Testis (tissue), 3 donors: ENCODE results near the gene FAM83C. TPM values are rescaled to one million over a fixed set of nuclear protein-coding genes. Genes with fewer than 3 reads are reported as not detected.

Source experiments
- DNase-seq: peaks from one replicate; pipeline ENCODE4 v3.0.0-alpha.2; 2019
- H3K27ac ChIP-seq, 2 donors: fragments of 200-600 bp; sonication (generic); one replicate each; pipeline ENCODE4 v1.5.1; 2019
- H3K27me3 ChIP-seq: fragments of 200-600 bp; sonication (generic); one replicate; pipeline ENCODE4 v1.5.1; 2019
- H3K36me3 ChIP-seq: fragments of 200-600 bp; sonication (generic); one replicate; pipeline ENCODE4 v1.5.1; 2017; ENCODE audit warnings: low read depth; ENCODE audit errors: missing control alignments
- H3K4me1 ChIP-seq: fragments of 200-600 bp; sonication (generic); one replicate; pipeline ENCODE4 v1.5.1; 2019
- H3K4me3 ChIP-seq, 2 donors: fragments of 200-600 bp; sonication (generic); one replicate each; pipeline ENCODE4 v1.5.1; 2017 to 2019
- H3K9me3 ChIP-seq: fragments of 200-600 bp; sonication (generic); one replicate; pipeline ENCODE4 v1.5.1; 2017
- POLR2A ChIP-seq: fragments of 450-650 bp; IDR thresholded peaks from one replicate; pipeline ENCODE4 v1.6.1; 2017; ENCODE audit warnings: antibody characterized with exemption, mild to moderate bottlenecking, moderate library complexity
- WGBS, 2 donors: methylation state at CpG; one replicate each; pipeline ENCODE4 v1.1.5; 2018; 5-methylcytosine and 5-hydroxymethylcytosine counted together
- intact Hi-C: fragments of 100-400 bp; cut with DNase I; formaldehyde crosslinking; loops from one replicate; pipeline ENCODE4 v1.15.1; 2023; ENCODE audit warnings: low total_unique reads
- polyA plus RNA-seq: library from polyadenylated mRNA; stranded (reverse); fragments of 350-450 nt; fragmentation: Illumina TruSeq; extraction: RNeasy Lipid Tissue Mini Kit (QIAGEN cat#74804); gene quantifications from one replicate; pipeline ENCODE4 v1.2.3, GENCODE V29; 2014; ENCODE audit warnings: low read depth, low replicate concordance; ENCODE audit not compliant: insufficient read depth
- total RNA-seq, 2 donors: library from RNA; depleted of rRNA; stranded (reverse); fragments of >200 nt; gene quantifications; one replicate each; pipeline ENCODE4 v1.2.3, GENCODE V29; 2016
- TF ChIP-seq, protein P1 (sequence below), 3 experiments: fragments of 450-650 bp in 2 of 3; fragments of 200-600 bp in 1 of 3; sonication (generic) in 1 of 3; IDR thresholded peaks; one replicate each; pipeline ENCODE4 v1.5.1; 2016 to 2019; ENCODE audit warnings: antibody characterized with exemption in 3 of 3, mild to moderate bottlenecking in 2 of 3, moderate library complexity in 1 of 3

FAM83C gene
- total and polyA plus RNA-seq, 3 donors from 2014 or later, result 0.39 to 0.96 (median 0.43) TPM

DNA sequence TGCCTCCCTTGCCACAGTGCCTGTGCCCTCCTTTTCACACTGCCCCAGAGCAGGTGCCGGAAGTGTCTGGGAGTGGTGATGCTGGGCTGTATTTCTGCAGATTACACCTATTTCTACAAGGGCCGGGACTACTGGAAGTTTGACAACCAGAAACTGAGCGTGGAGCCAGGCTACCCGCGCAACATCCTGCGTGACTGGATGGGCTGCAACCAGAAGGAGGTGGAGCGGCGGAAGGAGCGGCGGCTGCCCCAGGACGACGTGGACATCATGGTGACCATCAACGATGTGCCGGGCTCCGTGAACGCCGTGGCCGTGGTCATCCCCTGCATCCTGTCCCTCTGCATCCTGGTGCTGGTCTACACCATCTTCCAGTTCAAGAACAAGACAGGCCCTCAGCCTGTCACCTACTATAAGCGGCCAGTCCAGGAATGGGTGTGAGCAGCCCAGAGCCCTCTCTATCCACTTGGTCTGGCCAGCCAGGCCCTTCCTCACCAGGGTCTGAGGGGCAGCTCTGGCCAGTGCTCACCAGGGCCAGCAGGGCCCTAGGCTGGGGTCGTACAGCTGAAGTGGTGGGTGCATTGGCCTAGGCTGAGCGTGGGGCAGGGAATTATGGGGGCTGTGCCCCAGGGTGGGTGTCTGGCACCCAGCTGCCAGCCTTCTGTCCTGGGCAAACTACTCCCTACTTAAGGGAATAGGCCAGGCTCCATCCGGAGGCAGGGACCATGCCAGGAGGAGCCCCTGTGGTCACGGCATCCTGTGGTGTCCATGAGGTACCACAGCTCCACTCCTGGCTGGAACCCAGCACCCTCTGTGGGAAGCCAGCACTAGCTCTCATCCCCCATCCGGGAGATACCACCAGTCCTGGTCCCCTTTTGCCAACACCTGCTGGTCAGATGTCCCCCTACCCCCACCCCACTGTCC lies 17.8 kb downstream of the FAM83C start:
- H3K4me3 ChIP-seq, result no peak overlapping the region
- H3K27ac ChIP-seq, result no peak overlapping the region
- DNase-seq, result no peak
- H3K4me1 ChIP-seq, result peaks cover 12% of the 10 kb centered on the region
- intact Hi-C loops, result no loop called here
- no peaks in the 10 kb centered on the region for H3K36me3 ChIP-seq
- no peaks in the 10 kb centered on the region for H3K27me3 ChIP-seq
- TF ChIP-seq, protein P1, sequence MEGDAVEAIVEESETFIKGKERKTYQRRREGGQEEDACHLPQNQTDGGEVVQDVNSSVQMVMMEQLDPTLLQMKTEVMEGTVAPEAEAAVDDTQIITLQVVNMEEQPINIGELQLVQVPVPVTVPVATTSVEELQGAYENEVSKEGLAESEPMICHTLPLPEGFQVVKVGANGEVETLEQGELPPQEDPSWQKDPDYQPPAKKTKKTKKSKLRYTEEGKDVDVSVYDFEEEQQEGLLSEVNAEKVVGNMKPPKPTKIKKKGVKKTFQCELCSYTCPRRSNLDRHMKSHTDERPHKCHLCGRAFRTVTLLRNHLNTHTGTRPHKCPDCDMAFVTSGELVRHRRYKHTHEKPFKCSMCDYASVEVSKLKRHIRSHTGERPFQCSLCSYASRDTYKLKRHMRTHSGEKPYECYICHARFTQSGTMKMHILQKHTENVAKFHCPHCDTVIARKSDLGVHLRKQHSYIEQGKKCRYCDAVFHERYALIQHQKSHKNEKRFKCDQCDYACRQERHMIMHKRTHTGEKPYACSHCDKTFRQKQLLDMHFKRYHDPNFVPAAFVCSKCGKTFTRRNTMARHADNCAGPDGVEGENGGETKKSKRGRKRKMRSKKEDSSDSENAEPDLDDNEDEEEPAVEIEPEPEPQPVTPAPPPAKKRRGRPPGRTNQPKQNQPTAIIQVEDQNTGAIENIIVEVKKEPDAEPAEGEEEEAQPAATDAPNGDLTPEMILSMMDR (IDR thresholded peaks at IDR 0.05), result no peak
- TF ChIP-seq POLR2A, result no peak
- H3K9me3 ChIP-seq, result no peaks in the 10 kb centered on the region
- 78 to 92% methylated on average over 6 to 23 of the region's 24 CpGs for WGBS, 2 donors

DNA sequence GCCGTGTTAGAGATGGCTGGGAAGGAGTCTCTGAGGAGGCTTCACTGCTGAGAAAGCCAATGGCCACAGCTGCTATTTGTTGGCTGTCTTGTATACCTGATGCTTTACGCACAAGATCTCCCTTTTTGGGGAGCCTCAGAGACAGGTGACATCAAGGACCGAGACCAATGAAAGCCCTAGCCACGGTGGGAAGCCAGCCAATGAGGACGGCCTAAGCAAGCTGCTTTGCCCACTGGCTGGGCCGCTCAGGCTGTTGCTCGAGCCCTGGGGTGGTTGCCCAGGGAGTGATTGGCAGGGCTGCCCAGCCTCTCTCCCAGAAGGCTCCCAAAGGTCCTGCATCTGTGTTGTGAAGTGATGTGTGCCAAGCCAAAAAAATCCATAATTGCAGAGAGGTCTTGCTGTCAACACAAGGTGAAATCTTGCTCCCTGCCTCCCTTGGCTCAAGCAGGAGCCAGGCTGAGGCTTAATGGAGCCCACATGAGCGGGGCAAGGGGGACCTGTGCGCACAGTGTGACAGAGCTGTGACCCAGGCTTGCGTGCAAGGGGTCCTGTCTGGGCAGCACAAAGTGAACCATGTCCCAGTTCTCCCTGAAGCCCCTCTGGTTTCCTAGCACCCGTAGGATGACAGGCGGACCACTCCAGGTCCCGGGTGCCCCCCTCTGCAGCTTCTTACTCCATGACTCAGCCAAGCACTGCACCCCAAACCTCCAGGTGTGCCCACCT lies 18.6 kb downstream of the FAM83C start:
- Histone ChIP-seq H3K36me3 (no peaks in the 10 kb centered on the region), H3K27ac (no peak overlapping the region), H3K9me3 (no peaks in the 10 kb centered on the region), H3K4me1 (peaks cover 12% of the 10 kb centered on the region), H3K4me3 (no peak overlapping the region), H3K27me3 (no peaks in the 10 kb centered on the region)
- 82 to 83% methylated on average over 8 to 13 of the region's 13 CpGs for WGBS, 2 donors
- no peak for TF ChIP-seq POLR2A
- TF ChIP-seq, protein P1 (IDR thresholded peaks at IDR 0.05), result no peak
- DNase-seq, result no peak
- intact Hi-C loops, result no loop called here

DNA sequence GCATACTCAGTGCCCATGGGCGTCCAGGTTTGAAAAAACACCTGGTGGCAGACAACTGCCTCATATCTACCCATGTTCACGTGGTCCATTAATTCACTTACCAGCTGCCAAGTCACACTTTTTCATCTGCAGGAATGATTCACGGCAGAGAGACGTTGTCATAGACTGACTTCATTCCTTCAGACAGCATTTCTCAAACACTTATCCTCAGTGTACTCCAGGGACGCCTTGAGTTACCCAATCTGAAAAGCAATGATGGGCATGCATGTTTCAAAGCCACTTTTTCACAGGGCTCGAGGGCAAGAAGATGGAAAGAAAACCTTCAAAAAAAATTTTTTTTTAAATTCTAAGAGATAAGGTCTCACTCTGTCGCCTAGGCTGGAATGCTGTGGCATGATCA lies 20.3 kb downstream of the FAM83C start:
- no peak for DNase-seq
- no peaks in the 10 kb centered on the region for H3K36me3 ChIP-seq
- intact Hi-C loops, result no loop called here

DNA sequence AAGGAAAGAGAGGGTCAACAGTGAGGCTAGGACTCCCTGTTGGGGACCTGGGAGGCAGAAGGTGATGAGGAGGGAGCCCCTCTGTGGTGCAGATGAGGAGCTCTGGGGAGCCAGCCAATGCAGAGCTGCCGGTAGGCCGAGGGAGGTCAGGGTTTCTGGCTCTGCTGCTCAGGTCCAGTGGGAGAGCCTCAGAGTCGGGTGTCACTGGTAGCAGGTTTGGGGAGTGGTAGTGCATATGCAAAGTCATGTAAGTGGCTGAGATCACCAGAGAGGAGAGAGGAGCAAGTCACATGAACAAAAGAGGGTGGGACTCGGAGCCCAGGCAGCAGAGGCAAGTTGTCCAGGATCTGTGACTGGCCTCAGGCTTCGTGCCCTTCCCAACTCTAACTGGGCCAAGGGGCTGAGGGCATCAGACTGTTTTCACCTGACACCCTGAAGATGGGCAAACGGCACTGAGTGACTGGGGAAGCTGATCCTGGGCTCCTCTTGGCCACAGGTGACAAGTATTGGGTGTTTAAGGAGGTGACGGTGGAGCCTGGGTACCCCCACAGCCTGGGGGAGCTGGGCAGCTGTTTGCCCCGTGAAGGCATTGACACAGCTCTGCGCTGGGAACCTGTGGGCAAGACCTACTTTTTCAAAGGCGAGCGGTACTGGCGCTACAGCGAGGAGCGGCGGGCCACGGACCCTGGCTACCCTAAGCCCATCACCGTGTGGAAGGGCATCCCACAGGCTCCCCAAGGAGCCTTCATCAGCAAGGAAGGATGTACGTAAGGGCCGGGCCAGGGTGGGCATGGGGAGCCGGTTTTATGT lies 20.9 kb downstream of the FAM83C start:
- no peaks in the 10 kb centered on the region for H3K9me3 ChIP-seq
- H3K4me3 ChIP-seq, result no peak overlapping the region
- no peak for TF ChIP-seq POLR2A
- TF ChIP-seq, protein P1 (IDR thresholded peaks at IDR 0.05), result no peak
- no peak for DNase-seq
- WGBS, 2 donors, result 87 to 88% methylated on average over 6 to 20 of the region's 20 CpGs
- no peaks in the 10 kb centered on the region for H3K36me3 ChIP-seq
- no peaks in the 10 kb centered on the region for H3K27me3 ChIP-seq
- H3K27ac ChIP-seq, result no peak overlapping the region
- no peaks in the 10 kb centered on the region for H3K4me1 ChIP-seq
- intact Hi-C loops, result no loop called here

More for the DNA sequence above, 20.3 kb downstream of the FAM83C start:
- 82% methylated on average over 7 of the region's 7 CpGs for WGBS, 2 donors
- H3K9me3 ChIP-seq, result no peaks in the 10 kb centered on the region
- H3K27me3 ChIP-seq, result no peaks in the 10 kb centered on the region
- TF ChIP-seq, protein P1 (IDR thresholded peaks at IDR 0.05), result no peak
- TF ChIP-seq POLR2A, result no peak
- no peak overlapping the region for H3K27ac ChIP-seq
- peaks cover 4% of the 10 kb centered on the region for H3K4me1 ChIP-seq
- no peak overlapping the region for H3K4me3 ChIP-seq
